GM19099 (cell line): ENCODE data around the gene RNF150.

ENCODE experiments used
- POLR2A ChIP-seq: IDR thresholded peaks from 3 replicates; pipeline ENCODE4 v1.6.1; 2011; ENCODE audit warnings: low read depth; ENCODE audit not compliant: insufficient read length; ENCODE audit errors: extremely low read depth

Gene RNF150

GRCh38 chr4:141058591-141059512 is 74.4 kb downstream of the RNF150 start:
- no peak for TF ChIP-seq POLR2A

- no peak for TF ChIP-seq POLR2A
Observed at GRCh38 chr4:141057582-141057981, 75.7 kb downstream of the RNF150 start.

- TF ChIP-seq POLR2A: no peak
Observed at GRCh38 chr4:141056473-141056872, 76.8 kb downstream of the RNF150 start.

- TF ChIP-seq POLR2A: no peak
Observed at GRCh38 chr4:141054446-141054845, 78.8 kb downstream of the RNF150 start.

GRCh38 chr4:141047228-141047884 is 85.9 kb downstream of the RNF150 start:
- no peak for TF ChIP-seq POLR2A

GRCh38 chr4:141046255-141046654 is 87.0 kb downstream of the RNF150 start:
- TF ChIP-seq POLR2A: no peak

GRCh38 chr4:141045848-141046247 is 87.4 kb downstream of the RNF150 start:
- TF ChIP-seq POLR2A: no peak

- no peak for TF ChIP-seq POLR2A
Observed at GRCh38 chr4:141041021-141041476, 92.2 kb downstream of the RNF150 start.

GRCh38 chr4:141039156-141039555 is 94.1 kb downstream of the RNF150 start:
- no peak for TF ChIP-seq POLR2A

- no peak for TF ChIP-seq POLR2A
Observed at GRCh38 chr4:141038428-141038827, 94.8 kb downstream of the RNF150 start.

- TF ChIP-seq POLR2A: no peak
Observed at GRCh38 chr4:141037446-141037845, 95.8 kb downstream of the RNF150 start.

GRCh38 chr4:141036786-141037185 is 96.5 kb downstream of the RNF150 start:
- TF ChIP-seq POLR2A: no peak

GRCh38 chr4:141035920-141036319 is 97.3 kb downstream of the RNF150 start:
- no peak for TF ChIP-seq POLR2A

- no peak for TF ChIP-seq POLR2A
Observed at GRCh38 chr4:141028024-141028529, 105.2 kb downstream of the RNF150 start.

- no peak for TF ChIP-seq POLR2A
Observed at GRCh38 chr4:141027421-141027820, 105.8 kb downstream of the RNF150 start.

GRCh38 chr4:141026900-141027299 is 106.4 kb downstream of the RNF150 start:
- no peak for TF ChIP-seq POLR2A

- TF ChIP-seq POLR2A: no peak
Observed at GRCh38 chr4:141023051-141023450, 110.2 kb downstream of the RNF150 start.
